ENCODE results near the gene FNBP1. TPM values are rescaled to one million over a fixed set of nuclear protein-coding genes. Genes with fewer than 3 reads are reported as not detected.

Gene FNBP1
- total RNA-seq, 4 donors from 2014 or later: 29.7 to 62.3 (median 40.0) TPM

GRCh38 chr9:129852579-129852978, 190.4 kb downstream of the FNBP1 start:
- 65 to 67% methylated on average over 5 of the region's 5 CpGs for WGBS, 2 donors
- intact Hi-C loops (cut with DNase I; ENCODE audit: low total_unique reads): no loop called here
- H3K4me3 ChIP-seq (ENCODE audit: low read depth, poor library complexity, severe bottlenecking): no peak overlapping the region
- TF ChIP-seq CTCF (IDR thresholded peaks at IDR 0.05) (no peak), POLR2A (IDR thresholded peaks at IDR 0.05) (no peak)
- no peak for DNase-seq (ENCODE audit: low spot score in 2 of 2)

GRCh38 chr9:129851821-129852220, 191.2 kb downstream of the FNBP1 start:
- DNase-seq (ENCODE audit: low spot score in 2 of 2): no peak
- intact Hi-C loops (cut with DNase I; ENCODE audit: low total_unique reads): no loop called here
- TF ChIP-seq POLR2A (IDR thresholded peaks at IDR 0.05) (no peak), CTCF (IDR thresholded peaks at IDR 0.05) (no peak)
- no peak overlapping the region for H3K4me3 ChIP-seq (ENCODE audit: low read depth, poor library complexity, severe bottlenecking)
- 85 to 86% methylated on average over 5 of the region's 5 CpGs for WGBS, 2 donors

GRCh38 chr9:129850821-129851550, 192.0 kb downstream of the FNBP1 start:
- 86% methylated on average over 6 of the region's 6 CpGs for WGBS, 2 donors
- TF ChIP-seq CTCF (IDR thresholded peaks at IDR 0.05) (no peak), POLR2A (IDR thresholded peaks at IDR 0.05) (no peak)
- intact Hi-C loops (cut with DNase I; ENCODE audit: low total_unique reads): no loop called here
- no peak overlapping the region for H3K4me3 ChIP-seq (ENCODE audit: low read depth, poor library complexity, severe bottlenecking)
- DNase-seq (ENCODE audit: low spot score in 2 of 2): no peak

- WGBS, 2 donors: 87 to 94% methylated on average over 6 of the region's 6 CpGs
- intact Hi-C loops (cut with DNase I; ENCODE audit: low total_unique reads): no loop called here
- no peak for DNase-seq (ENCODE audit: low spot score in 2 of 2)
- TF ChIP-seq POLR2A (IDR thresholded peaks at IDR 0.05) (no peak), CTCF (IDR thresholded peaks at IDR 0.05) (no peak)
- H3K4me3 ChIP-seq (ENCODE audit: low read depth, poor library complexity, severe bottlenecking): no peak overlapping the region
Observed at GRCh38 chr9:129849901-129850300, 193.1 kb downstream of the FNBP1 start.

GRCh38 chr9:129848712-129849441, 194.1 kb downstream of the FNBP1 start:
- TF ChIP-seq CTCF (IDR thresholded peaks at IDR 0.05): no peak
- no peak for TF ChIP-seq POLR2A (IDR thresholded peaks at IDR 0.05)
- intact Hi-C loops (cut with DNase I; ENCODE audit: low total_unique reads): no loop called here
- no peak overlapping the region for H3K4me3 ChIP-seq (ENCODE audit: low read depth, poor library complexity, severe bottlenecking)
- 55 to 60% methylated on average over 2 to 4 of the region's 4 CpGs for WGBS, 2 donors
- DNase-seq (ENCODE audit: low spot score in 2 of 2): no peak

Measured in lower leg skin (tissue), 4 donors.